Liver (tissue), 9 donors: ENCODE data around the gene NHERF2. TPM values are rescaled to one million over a fixed set of nuclear protein-coding genes. Genes with fewer than 3 reads are reported as not detected.

Experiments
- DNase-seq: peaks from one replicate; pipeline ENCODE4 v3.0.0-alpha.2; 2017; ENCODE audit warnings: low spot score
- H3K27ac ChIP-seq, 2 donors: one replicate each; pipeline ENCODE4 v1.7.0; 2013; ENCODE audit warnings: inconsistent platforms in 2 of 2, low read length in 2 of 2, control low read depth in 1 of 2, low read depth in 1 of 2, mild to moderate bottlenecking in 1 of 2
- H3K27me3 ChIP-seq, 4 donors: one replicate each; pipeline versions ENCODE4 v1.6.1 to v1.7.0; 2013; ENCODE audit warnings: low read length in 3 of 4, inconsistent platforms in 1 of 4, mild to moderate bottlenecking in 1 of 4, moderate library complexity in 1 of 4; ENCODE audit not compliant: control insufficient read depth in 4 of 4, insufficient read depth in 4 of 4
- H3K36me3 ChIP-seq, 4 donors: one replicate each; pipeline versions ENCODE4 v1.6.1 to v1.7.0; 2013; ENCODE audit warnings: low read length in 3 of 4, mild to moderate bottlenecking in 3 of 4, low read depth in 1 of 4, moderate library complexity in 1 of 4; ENCODE audit not compliant: control insufficient read depth in 4 of 4, insufficient read depth in 3 of 4
- H3K4me1 ChIP-seq, 4 donors: one replicate each; pipeline versions ENCODE4 v1.6.1 to v1.7.0; 2013; ENCODE audit warnings: low read length in 3 of 4, mild to moderate bottlenecking in 3 of 4, moderate library complexity in 1 of 4; ENCODE audit not compliant: control insufficient read depth in 4 of 4, insufficient read depth in 4 of 4
- H3K4me3 ChIP-seq, 3 donors: one replicate each; pipeline versions ENCODE4 v1.6.1 to v1.7.0; 2013; ENCODE audit warnings: low read length in 3 of 3, control low read depth in 1 of 3, low read depth in 1 of 3, mild to moderate bottlenecking in 1 of 3
- H3K9ac ChIP-seq, 2 donors: one replicate each; pipeline ENCODE4 v1.7.0; 2013; ENCODE audit warnings: low read length in 2 of 2, mild to moderate bottlenecking in 2 of 2, moderate library complexity in 2 of 2, control low read depth in 1 of 2, low read depth in 1 of 2
- H3K9me3 ChIP-seq, 4 donors: one replicate each; pipeline versions ENCODE4 v1.6.1 to v1.7.0; 2013; ENCODE audit warnings: low read length in 3 of 4; ENCODE audit not compliant: control insufficient read depth in 4 of 4
- ATF3 ChIP-seq: IDR thresholded peaks from 2 replicates; pipeline ENCODE4 v1.6.1; 2016; ENCODE audit warnings: antibody characterized with exemption
- CTCF ChIP-seq: fragments of 150-350 bp; IDR thresholded peaks from 2 replicates; pipeline ENCODE4 v1.5.1; 2017; ENCODE audit warnings: improper control_type of control experiment, low read depth, low read length; ENCODE audit not compliant: missing input control
- EGR1 ChIP-seq, 2 donors: IDR thresholded peaks; 2 replicates each; pipeline ENCODE4 v1.6.1; 2016 to 2018; ENCODE audit warnings: antibody characterized with exemption in 2 of 2, low read depth in 2 of 2
- FOXA1 ChIP-seq: IDR thresholded peaks from 2 replicates; pipeline ENCODE4 v1.6.1; 2016; ENCODE audit warnings: antibody characterized with exemption
- FOXA2 ChIP-seq: IDR thresholded peaks from 2 replicates; pipeline ENCODE4 v1.6.1; 2016; ENCODE audit warnings: antibody characterized with exemption
- GABPA ChIP-seq, 2 donors: IDR thresholded peaks in 1 of 2; conservative IDR thresholded peaks in 1 of 2; 2 replicates each; pipeline ENCODE4 v1.6.1; 2016; ENCODE audit warnings: antibody characterized with exemption in 2 of 2, mild to moderate bottlenecking in 1 of 2, moderate library complexity in 1 of 2
- HNF4A ChIP-seq, 2 donors: conservative IDR thresholded peaks; 2 replicates each; pipeline ENCODE4 v1.6.1; 2016; ENCODE audit warnings: antibody characterized with exemption in 2 of 2, mild to moderate bottlenecking in 2 of 2
- HNF4G ChIP-seq: IDR thresholded peaks from 2 replicates; pipeline ENCODE4 v1.6.1; 2016; ENCODE audit warnings: antibody characterized with exemption
- JUND ChIP-seq, 2 donors: IDR thresholded peaks; 2 replicates each; pipeline ENCODE4 v1.6.1; 2016; ENCODE audit warnings: antibody characterized with exemption in 2 of 2
- NR2F2 ChIP-seq: IDR thresholded peaks from 2 replicates; pipeline ENCODE4 v1.6.1; 2016; ENCODE audit warnings: antibody characterized with exemption
- RAD21 ChIP-seq, 2 donors: IDR thresholded peaks; 2 replicates each; pipeline ENCODE4 v1.6.1; 2016; ENCODE audit warnings: antibody characterized with exemption in 2 of 2, mild to moderate bottlenecking in 2 of 2
- RXRA ChIP-seq, 2 donors: IDR thresholded peaks; 2 replicates each; pipeline ENCODE4 v1.6.1; 2017 to 2018; ENCODE audit warnings: antibody characterized with exemption in 2 of 2, mild to moderate bottlenecking in 1 of 2
- SP1 ChIP-seq: IDR thresholded peaks from 2 replicates; pipeline ENCODE4 v1.6.1; 2018; ENCODE audit warnings: antibody characterized with exemption, mild to moderate bottlenecking
- TAF1 ChIP-seq: conservative IDR thresholded peaks from 2 replicates; pipeline ENCODE4 v1.6.1; 2016; ENCODE audit warnings: antibody characterized with exemption, mild to moderate bottlenecking
- YY1 ChIP-seq: IDR thresholded peaks from 2 replicates; pipeline ENCODE4 v1.6.1; 2016; ENCODE audit warnings: antibody characterized with exemption, mild to moderate bottlenecking
- WGBS: extraction: QIAGEN DNeasy Blood & Tissue Kit; methylation state at CpG from one replicate; pipeline ENCODE4 v1.1.7; 2013; 5-methylcytosine and 5-hydroxymethylcytosine counted together
- polyA plus RNA-seq, 2 donors: library from polyadenylated mRNA; stranded (reverse) in 1 of 2; unstranded in 1 of 2; fragments of 200-250 nt in 1 of 2; fragments of >200 nt in 1 of 2; fragmentation: Nextera tagmentation in 1 of 2; extraction: Ambion mirVana in 1 of 2; gene quantifications; one replicate each; pipeline versions ENCODE4 v1.2.1 to v1.2.3, GENCODE V29; 2013 to 2015
- total RNA-seq, 2 donors: library from RNA; depleted of rRNA; stranded (reverse); fragments of >200 nt; gene quantifications; one replicate each; pipeline ENCODE4 v1.2.3, GENCODE V29; 2014
- TF ChIP-seq, protein P1 (sequence below): IDR thresholded peaks from 2 replicates; pipeline ENCODE4 v1.6.1; 2016; ENCODE audit warnings: antibody characterized with exemption, mild to moderate bottlenecking
- TF ChIP-seq, protein P2 (sequence below): IDR thresholded peaks from 2 replicates; pipeline ENCODE4 v1.6.1; 2016; ENCODE audit warnings: antibody characterized with exemption
- TF ChIP-seq, protein P3 (sequence below): IDR thresholded peaks from 2 replicates; pipeline ENCODE4 v1.6.1; 2016; ENCODE audit warnings: antibody characterized with exemption
- donor health status: healthy.
- donor health status: healthy.
- donor health status: healthy.
- donor health status: healthy.
- donor health status: healthy.

The NHERF2 gene
- total and polyA plus RNA-seq, 4 donors: 36.6 to 205 (median 74.1) TPM

GRCh38 chr16:1990351-1991134 lies 36.2 kb upstream of the NHERF2 start:
- Histone ChIP-seq H3K27me3 (peaks cover 0 to 9% (median 4%) of the 10 kb centered on the region in 4 donors), H3K9ac (no peak overlapping the region), H3K9me3 (no peaks in the 10 kb centered on the region), H3K27ac (no peak overlapping the region), H3K4me3 (peak overlapping the region in 1 of 3 donors; percentile 24), H3K36me3 (peaks cover 0 to 15% (median under 1%) of the 10 kb centered on the region in 4 donors), H3K4me1 (peaks cover 2 to 31% (median 17%) of the 10 kb centered on the region in 4 donors)
- no peak for DNase-seq
- 8% methylated on average over 50 of the region's 50 CpGs for WGBS
- TF ChIP-seq JUND (IDR thresholded peaks at IDR 0.05) (no peak), FOXA1 (no peak), NR2F2 (no peak), HNF4A (conservative IDR thresholded peaks at IDR 0.05) (no peak), RAD21 (IDR thresholded peaks at IDR 0.05) (no peak), HNF4G (no peak), RXRA (IDR thresholded peaks at IDR 0.05) (no peak), GABPA (IDR thresholded peaks at IDR 0.05 in 1 of 2, conservative IDR thresholded peaks at IDR 0.05 in 1 of 2) (no peak), TAF1 (no peak), SP1 (no peak), ATF3 (no peak), EGR1 (IDR thresholded peaks at IDR 0.05; ENCODE audit: low read depth in 2 of 2) (no peak), FOXA2 (no peak), YY1 (no peak), CTCF (no peak)
- TF ChIP-seq, protein P1, sequence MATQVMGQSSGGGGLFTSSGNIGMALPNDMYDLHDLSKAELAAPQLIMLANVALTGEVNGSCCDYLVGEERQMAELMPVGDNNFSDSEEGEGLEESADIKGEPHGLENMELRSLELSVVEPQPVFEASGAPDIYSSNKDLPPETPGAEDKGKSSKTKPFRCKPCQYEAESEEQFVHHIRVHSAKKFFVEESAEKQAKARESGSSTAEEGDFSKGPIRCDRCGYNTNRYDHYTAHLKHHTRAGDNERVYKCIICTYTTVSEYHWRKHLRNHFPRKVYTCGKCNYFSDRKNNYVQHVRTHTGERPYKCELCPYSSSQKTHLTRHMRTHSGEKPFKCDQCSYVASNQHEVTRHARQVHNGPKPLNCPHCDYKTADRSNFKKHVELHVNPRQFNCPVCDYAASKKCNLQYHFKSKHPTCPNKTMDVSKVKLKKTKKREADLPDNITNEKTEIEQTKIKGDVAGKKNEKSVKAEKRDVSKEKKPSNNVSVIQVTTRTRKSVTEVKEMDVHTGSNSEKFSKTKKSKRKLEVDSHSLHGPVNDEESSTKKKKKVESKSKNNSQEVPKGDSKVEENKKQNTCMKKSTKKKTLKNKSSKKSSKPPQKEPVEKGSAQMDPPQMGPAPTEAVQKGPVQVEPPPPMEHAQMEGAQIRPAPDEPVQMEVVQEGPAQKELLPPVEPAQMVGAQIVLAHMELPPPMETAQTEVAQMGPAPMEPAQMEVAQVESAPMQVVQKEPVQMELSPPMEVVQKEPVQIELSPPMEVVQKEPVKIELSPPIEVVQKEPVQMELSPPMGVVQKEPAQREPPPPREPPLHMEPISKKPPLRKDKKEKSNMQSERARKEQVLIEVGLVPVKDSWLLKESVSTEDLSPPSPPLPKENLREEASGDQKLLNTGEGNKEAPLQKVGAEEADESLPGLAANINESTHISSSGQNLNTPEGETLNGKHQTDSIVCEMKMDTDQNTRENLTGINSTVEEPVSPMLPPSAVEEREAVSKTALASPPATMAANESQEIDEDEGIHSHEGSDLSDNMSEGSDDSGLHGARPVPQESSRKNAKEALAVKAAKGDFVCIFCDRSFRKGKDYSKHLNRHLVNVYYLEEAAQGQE: no peak
- TF ChIP-seq, protein P2, sequence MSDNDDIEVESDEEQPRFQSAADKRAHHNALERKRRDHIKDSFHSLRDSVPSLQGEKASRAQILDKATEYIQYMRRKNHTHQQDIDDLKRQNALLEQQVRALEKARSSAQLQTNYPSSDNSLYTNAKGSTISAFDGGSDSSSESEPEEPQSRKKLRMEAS: no peak
- TF ChIP-seq, protein P3, sequence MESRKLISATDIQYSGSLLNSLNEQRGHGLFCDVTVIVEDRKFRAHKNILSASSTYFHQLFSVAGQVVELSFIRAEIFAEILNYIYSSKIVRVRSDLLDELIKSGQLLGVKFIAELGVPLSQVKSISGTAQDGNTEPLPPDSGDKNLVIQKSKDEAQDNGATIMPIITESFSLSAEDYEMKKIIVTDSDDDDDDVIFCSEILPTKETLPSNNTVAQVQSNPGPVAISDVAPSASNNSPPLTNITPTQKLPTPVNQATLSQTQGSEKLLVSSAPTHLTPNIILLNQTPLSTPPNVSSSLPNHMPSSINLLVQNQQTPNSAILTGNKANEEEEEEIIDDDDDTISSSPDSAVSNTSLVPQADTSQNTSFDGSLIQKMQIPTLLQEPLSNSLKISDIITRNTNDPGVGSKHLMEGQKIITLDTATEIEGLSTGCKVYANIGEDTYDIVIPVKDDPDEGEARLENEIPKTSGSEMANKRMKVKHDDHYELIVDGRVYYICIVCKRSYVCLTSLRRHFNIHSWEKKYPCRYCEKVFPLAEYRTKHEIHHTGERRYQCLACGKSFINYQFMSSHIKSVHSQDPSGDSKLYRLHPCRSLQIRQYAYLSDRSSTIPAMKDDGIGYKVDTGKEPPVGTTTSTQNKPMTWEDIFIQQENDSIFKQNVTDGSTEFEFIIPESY: no peak
